GM12878 (cell line): Measurements from ENCODE around the gene BLOC1S5. TPM values are rescaled to one million over a fixed set of nuclear protein-coding genes. Genes with fewer than 3 reads are reported as not detected.

ENCODE experiments used
- ATAC-seq: fragments of 200-7000 bp; cut with Tn5 transposase; 3 replicates; pipeline ENCODE4 v1.9.1; 2020; ENCODE audit warnings: mild to moderate bottlenecking, moderate library complexity
- BruUV-seq: library from RNA; stranded (reverse); fragments of 400-500 nt; replicated peaks from 2 replicates; lab custom pipeline; 2021; lab: Mats Ljungman, UMichigan
- CTCF ChIA-PET: fragments of 300-600 bp; sonication (Branson Sonifier 250); formaldehyde crosslinking; extraction: SDS; loops from one replicate; lab custom pipeline; 2021; ENCODE audit warnings: inconsistent platforms; lab: Yijun Ruan, JAX
- POLR2A ChIA-PET: fragments of 350-600 bp; formaldehyde crosslinking; extraction: SDS; loops from one replicate; lab custom pipeline; 2021; ENCODE audit warnings: inconsistent platforms; lab: Charles Lee
- RAD21 ChIA-PET: fragments of 300-600 bp; sonication (Branson Sonifier 250); formaldehyde crosslinking; loops from one replicate; lab custom pipeline; 2023; ENCODE audit warnings: antibody characterized with exemption; ENCODE audit not compliant: unreplicated experiment; lab: Charles Lee
- SMC1A ChIA-PET: fragments of 300-600 bp; sonication (Branson Sonifier 250); formaldehyde crosslinking; loops from one replicate; lab custom pipeline; 2023; ENCODE audit not compliant: unreplicated experiment, uncharacterized antibody; lab: Charles Lee
- DNase-seq: peaks from one replicate; pipeline ENCODE4 v3.0.0-alpha.2; 2011; ENCODE audit warnings: low read depth, low spot score
- FAIRE-seq: peaks from 3 replicates; lab custom pipeline; 2011; peaks lifted over from hg19 to GRCh38; lab: Jason Lieb, UNC
- H2AFZ ChIP-seq: 2 replicates; pipeline ENCODE4 v1.6.0; 2011; ENCODE audit warnings: low read depth, low read length, control low read depth; ENCODE audit not compliant: control insufficient read depth
- H3K27ac ChIP-seq: 2 replicates; pipeline ENCODE4 v1.5.1; 2011; ENCODE audit warnings: control low read depth; ENCODE audit not compliant: control insufficient read depth, insufficient read depth
- H3K27me3 ChIP-seq, 2 experiments: replicated peaks in 1 of 2; 2 replicates each; pipeline versions ENCODE4 v1.6.0 to v1.6.1; 2011; ENCODE audit warnings: low read length in 1 of 2; ENCODE audit not compliant: control insufficient read depth in 2 of 2, insufficient read depth in 2 of 2
- H3K36me3 ChIP-seq, 2 experiments: 2 replicates each; pipeline ENCODE4 v1.5.1; 2011; ENCODE audit warnings: low read length in 1 of 2; ENCODE audit not compliant: control insufficient read depth in 2 of 2, insufficient read depth in 2 of 2
- H3K4me1 ChIP-seq: 2 replicates; pipeline ENCODE4 v1.6.1; 2011; ENCODE audit warnings: mild to moderate bottlenecking, low read length, moderate library complexity, mixed read lengths; ENCODE audit not compliant: control insufficient read depth, insufficient read depth
- H3K4me2 ChIP-seq: 2 replicates; pipeline ENCODE4 v1.6.0; 2011; ENCODE audit warnings: control low read depth; ENCODE audit not compliant: control insufficient read depth, insufficient read depth
- H3K4me3 ChIP-seq: fragments of 200-600 bp; sonication (generic); 2 replicates; pipeline ENCODE4 v1.5.1; 2016
- H3K79me2 ChIP-seq: 2 replicates; pipeline ENCODE4 v1.6.0; 2011; ENCODE audit warnings: low read length; ENCODE audit not compliant: control insufficient read depth, insufficient read depth
- H3K9ac ChIP-seq: 2 replicates; pipeline ENCODE4 v1.8.0; 2011; ENCODE audit warnings: low read length, control low read depth, mixed read lengths; ENCODE audit not compliant: control insufficient read depth, insufficient read depth
- H3K9me3 ChIP-seq: replicated peaks from 3 replicates; pipeline ENCODE4 v1.5.1; 2011; ENCODE audit warnings: mild to moderate bottlenecking, low read length; ENCODE audit not compliant: control insufficient read depth, insufficient read depth
- H4K20me1 ChIP-seq: 2 replicates; pipeline ENCODE4 v1.6.0; 2011; ENCODE audit not compliant: control insufficient read depth, insufficient read depth
- ATF7 ChIP-seq: fragments of 450-650 bp; IDR thresholded peaks from 2 replicates; pipeline ENCODE4 v1.6.1; 2016; ENCODE audit warnings: low read depth, mild to moderate bottlenecking
- EED ChIP-seq: sonication (generic); IDR thresholded peaks from 2 replicates; pipeline ENCODE4 v1.6.1; 2016; ENCODE audit warnings: antibody characterized with exemption, low read depth
- LARP7 ChIP-seq: fragments of 450-650 bp; IDR thresholded peaks from 2 replicates; pipeline ENCODE4 v1.6.1; 2017; ENCODE audit warnings: mild to moderate bottlenecking
- MTA2 ChIP-seq: fragments of 450-650 bp; IDR thresholded peaks from 2 replicates; pipeline ENCODE4 v1.6.1; 2016; ENCODE audit warnings: low read depth, mild to moderate bottlenecking, moderate library complexity
- MYC ChIP-seq: IDR thresholded peaks from 2 replicates; pipeline ENCODE4 v1.6.1; 2011; ENCODE audit warnings: mild to moderate bottlenecking, low read length, moderate library complexity, inconsistent platforms; ENCODE audit not compliant: insufficient read depth, insufficient replicate concordance, insufficient read length, severe bottlenecking
- NBN ChIP-seq: fragments of 450-650 bp; IDR thresholded peaks from 2 replicates; pipeline ENCODE4 v1.6.1; 2016
- NR2F1 ChIP-seq: fragments of 450-650 bp; conservative IDR thresholded peaks from 2 replicates; pipeline ENCODE4 v1.6.1; 2017; ENCODE audit warnings: mild to moderate bottlenecking
- NRF1 ChIP-seq: conservative IDR thresholded peaks from 2 replicates; pipeline ENCODE4 v1.6.1; 2011; ENCODE audit warnings: mild to moderate bottlenecking, low read depth, low read length, improper control_type of control experiment
- PBX3 ChIP-seq: IDR thresholded peaks from 2 replicates; pipeline ENCODE4 v1.6.1; 2011; ENCODE audit warnings: mild to moderate bottlenecking, low read depth, low read length, moderate library complexity; ENCODE audit not compliant: insufficient replicate concordance
- RBBP5 ChIP-seq: fragments of 200-600 bp; sonication (generic); conservative IDR thresholded peaks from 2 replicates; pipeline ENCODE4 v1.6.1; 2016
- RCOR1 ChIP-seq: conservative IDR thresholded peaks from 2 replicates; pipeline ENCODE4 v1.6.1; 2012; ENCODE audit warnings: low read depth, low read length, improper control_type of control experiment
- SKIL ChIP-seq: fragments of 450-650 bp; IDR thresholded peaks from 2 replicates; pipeline ENCODE4 v1.6.1; 2017; ENCODE audit warnings: mild to moderate bottlenecking, low read depth, inconsistent platforms; ENCODE audit not compliant: poor library complexity, severe bottlenecking
- SMC3 ChIP-seq: IDR thresholded peaks from 2 replicates; pipeline ENCODE4 v1.6.1; 2011; ENCODE audit warnings: low read length, improper control_type of control experiment, borderline replicate concordance
- TAF1 ChIP-seq: IDR thresholded peaks from 2 replicates; pipeline ENCODE4 v1.6.1; 2011; ENCODE audit warnings: mild to moderate bottlenecking, low read depth, low read length, borderline replicate concordance
- WGBS: methylation state at CpG from one replicate; pipeline ENCODE4 v1.1.6; 2016; ENCODE audit warnings: low lambda C conversion rate; ENCODE audit not compliant: insufficient replicate concordance, insufficient coverage; ENCODE audit errors: missing lambda C conversion rate; 5-methylcytosine and 5-hydroxymethylcytosine counted together
- in situ Hi-C: fragments of 300-500 bp; cut with MboI; formaldehyde crosslinking; loops from 9 replicates; pipeline ENCODE4 v1.14.3; 2018; ENCODE audit warnings: mixed read lengths
- intact Hi-C: fragments of 100-400 bp; cut with micrococcal nuclease; formaldehyde crosslinking; loops from one replicate; pipeline ENCODE4 v1.14.2; 2022; ENCODE audit not compliant: unreplicated experiment
- polyA plus RNA-seq, 11 experiments: library from polyadenylated mRNA; depleted of rRNA in 4 of 11; unstranded in 6 of 11; stranded (reverse) in 5 of 11; fragments of >200 nt; fragmentation: Nextera tagmentation in 4 of 11; fragmentation: Illumina TruSeq in 1 of 11; extraction: Ambion mirVana in 4 of 11; extraction: Trizol in 1 of 11; gene quantifications; 1 replicate in 1 of 11; 2 replicates in 10 of 11; pipeline versions ENCODE4 v1.2.1 to v1.2.3, GENCODE V29; 2011 to 2016; ENCODE audit warnings: inconsistent platforms in 2 of 11, missing spikeins in 2 of 11, low read depth in 1 of 11
- total RNA-seq, 4 experiments: library from RNA; depleted of rRNA in 3 of 4; stranded (reverse); fragments of >200 nt in 3 of 4; fragmentation: Illumina TruSeq in 1 of 4; extraction: Trizol in 1 of 4; gene quantifications; 2 replicates each; pipeline versions ENCODE4 v1.2.1 to v1.2.3, GENCODE V29; 2013 to 2021
- TF ChIP-seq, protein P1 (sequence below): fragments of 150-350 bp; IDR thresholded peaks from 2 replicates; pipeline ENCODE4 v1.6.1; 2014; ENCODE audit warnings: mild to moderate bottlenecking, low read depth, low read length
- TF ChIP-seq, protein P2 (sequence below): fragments of 450-650 bp; IDR thresholded peaks from 2 replicates; pipeline ENCODE4 v1.6.1; 2016; ENCODE audit warnings: mild to moderate bottlenecking
- TF ChIP-seq, protein P3 (sequence below): fragments of 450-650 bp; IDR thresholded peaks from 2 replicates; pipeline ENCODE4 v1.6.1; 2017; ENCODE audit warnings: antibody characterized with exemption, mild to moderate bottlenecking, moderate library complexity

The BLOC1S5 gene
- total and polyA plus RNA-seq, 10 of the 15 experiments (the other 5 are each of a cell fraction or from before 2014, with no cell fraction given), result 4.3 to 22.2 (median 16.1) TPM

DNA sequence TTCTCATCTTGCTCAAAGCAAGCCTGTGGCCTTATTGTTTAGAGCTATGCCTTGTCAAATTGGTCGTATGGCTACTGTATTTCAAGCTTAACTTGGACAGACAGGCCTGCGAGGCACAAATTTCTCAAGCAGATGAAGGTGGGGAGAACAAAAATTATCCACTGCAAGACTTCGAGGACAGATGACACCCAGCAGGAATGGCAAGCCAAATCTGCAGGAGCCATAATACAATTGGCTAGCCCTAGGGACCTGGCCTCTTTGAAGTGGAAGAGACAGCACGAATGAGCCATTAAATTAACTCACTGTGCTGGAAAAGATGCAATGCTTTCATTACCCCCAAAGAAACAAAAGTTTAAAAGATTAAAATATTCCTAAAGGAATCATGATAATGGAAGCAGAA is 5.0 kb upstream of the BLOC1S5 start:
- in situ Hi-C loops, result no loop called here
- Histone ChIP-seq H3K27me3 (no peaks in the 10 kb centered on the region), H3K36me3 (no peaks in the 10 kb centered on the region), H3K4me3 (no peak overlapping the region), H3K4me1 (peaks cover 20% of the 10 kb centered on the region), H3K4me2 (no peak overlapping the region), H4K20me1 (no peaks in the 10 kb centered on the region), H2AFZ (no peak overlapping the region), H3K9ac (no peak overlapping the region), H3K79me2 (peaks cover 2% of the 10 kb centered on the region; the same call in 1 of the 2 replicates), H3K9me3 (no peaks in the 10 kb centered on the region), H3K27ac (no peak overlapping the region)
- intact Hi-C loops, result no loop called here
- no TSS peak for BruUV-seq
- FAIRE-seq, result no peak
- ChIA-PET CTCF (interaction anchor here (1.1 kb wide), 1 partner anchor 10 kb away, joined by 3 read pairs; no protein-coding TSS in a partner anchor), RAD21 (no interaction called here), POLR2A (no interaction called here), SMC1A (no interaction called here)
- no peak for ATAC-seq
- DNase-seq, result no peak
- WGBS, result 47% methylated on average over 4 of the region's 4 CpGs
- TF ChIP-seq TAF1 (no peak), MYC (no peak), PBX3 (no peak), SKIL (no peak), LARP7 (no peak), SMC3 (no peak), RCOR1 (no peak), RBBP5 (no peak), MTA2 (no peak), NR2F1 (no peak), EED (no peak), NRF1 (no peak), NBN (no peak), ATF7 (no peak)
- TF ChIP-seq, protein P1, sequence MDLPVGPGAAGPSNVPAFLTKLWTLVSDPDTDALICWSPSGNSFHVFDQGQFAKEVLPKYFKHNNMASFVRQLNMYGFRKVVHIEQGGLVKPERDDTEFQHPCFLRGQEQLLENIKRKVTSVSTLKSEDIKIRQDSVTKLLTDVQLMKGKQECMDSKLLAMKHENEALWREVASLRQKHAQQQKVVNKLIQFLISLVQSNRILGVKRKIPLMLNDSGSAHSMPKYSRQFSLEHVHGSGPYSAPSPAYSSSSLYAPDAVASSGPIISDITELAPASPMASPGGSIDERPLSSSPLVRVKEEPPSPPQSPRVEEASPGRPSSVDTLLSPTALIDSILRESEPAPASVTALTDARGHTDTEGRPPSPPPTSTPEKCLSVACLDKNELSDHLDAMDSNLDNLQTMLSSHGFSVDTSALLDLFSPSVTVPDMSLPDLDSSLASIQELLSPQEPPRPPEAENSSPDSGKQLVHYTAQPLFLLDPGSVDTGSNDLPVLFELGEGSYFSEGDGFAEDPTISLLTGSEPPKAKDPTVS, result no peak
- TF ChIP-seq, protein P2, sequence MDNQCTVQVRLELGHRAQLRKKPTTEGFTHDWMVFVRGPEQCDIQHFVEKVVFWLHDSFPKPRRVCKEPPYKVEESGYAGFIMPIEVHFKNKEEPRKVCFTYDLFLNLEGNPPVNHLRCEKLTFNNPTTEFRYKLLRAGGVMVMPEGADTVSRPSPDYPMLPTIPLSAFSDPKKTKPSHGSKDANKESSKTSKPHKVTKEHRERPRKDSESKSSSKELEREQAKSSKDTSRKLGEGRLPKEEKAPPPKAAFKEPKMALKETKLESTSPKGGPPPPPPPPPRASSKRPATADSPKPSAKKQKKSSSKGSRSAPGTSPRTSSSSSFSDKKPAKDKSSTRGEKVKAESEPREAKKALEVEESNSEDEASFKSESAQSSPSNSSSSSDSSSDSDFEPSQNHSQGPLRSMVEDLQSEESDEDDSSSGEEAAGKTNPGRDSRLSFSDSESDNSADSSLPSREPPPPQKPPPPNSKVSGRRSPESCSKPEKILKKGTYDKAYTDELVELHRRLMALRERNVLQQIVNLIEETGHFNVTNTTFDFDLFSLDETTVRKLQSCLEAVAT, result no peak
- TF ChIP-seq, protein P3, sequence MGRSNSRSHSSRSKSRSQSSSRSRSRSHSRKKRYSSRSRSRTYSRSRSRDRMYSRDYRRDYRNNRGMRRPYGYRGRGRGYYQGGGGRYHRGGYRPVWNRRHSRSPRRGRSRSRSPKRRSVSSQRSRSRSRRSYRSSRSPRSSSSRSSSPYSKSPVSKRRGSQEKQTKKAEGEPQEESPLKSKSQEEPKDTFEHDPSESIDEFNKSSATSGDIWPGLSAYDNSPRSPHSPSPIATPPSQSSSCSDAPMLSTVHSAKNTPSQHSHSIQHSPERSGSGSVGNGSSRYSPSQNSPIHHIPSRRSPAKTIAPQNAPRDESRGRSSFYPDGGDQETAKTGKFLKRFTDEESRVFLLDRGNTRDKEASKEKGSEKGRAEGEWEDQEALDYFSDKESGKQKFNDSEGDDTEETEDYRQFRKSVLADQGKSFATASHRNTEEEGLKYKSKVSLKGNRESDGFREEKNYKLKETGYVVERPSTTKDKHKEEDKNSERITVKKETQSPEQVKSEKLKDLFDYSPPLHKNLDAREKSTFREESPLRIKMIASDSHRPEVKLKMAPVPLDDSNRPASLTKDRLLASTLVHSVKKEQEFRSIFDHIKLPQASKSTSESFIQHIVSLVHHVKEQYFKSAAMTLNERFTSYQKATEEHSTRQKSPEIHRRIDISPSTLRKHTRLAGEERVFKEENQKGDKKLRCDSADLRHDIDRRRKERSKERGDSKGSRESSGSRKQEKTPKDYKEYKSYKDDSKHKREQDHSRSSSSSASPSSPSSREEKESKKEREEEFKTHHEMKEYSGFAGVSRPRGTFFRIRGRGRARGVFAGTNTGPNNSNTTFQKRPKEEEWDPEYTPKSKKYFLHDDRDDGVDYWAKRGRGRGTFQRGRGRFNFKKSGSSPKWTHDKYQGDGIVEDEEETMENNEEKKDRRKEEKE, result no peak
